ENCODE data around the gene PAN3.
A peak's percentile ranks its signal among the peaks of the same experiment; 100 is the strongest.

PAN3 gene

GRCh38 chr13:28324181-28324789, 185.9 kb downstream of the PAN3 start:
- Histone ChIP-seq H3K9ac (ENCODE audit: low read length) (no peak overlapping the region), H3K27me3 (ENCODE audit: insufficient read depth, low read length) (no peaks in the 10 kb centered on the region), H3K4me3 (ENCODE audit: low read depth, low read length, poor library complexity, severe bottlenecking) (no peak overlapping the region), H2AFZ (ENCODE audit: low read length) (no peak overlapping the region), H3K4me1 (ENCODE audit: insufficient read depth, low read length, severe bottlenecking) (no peaks in the 10 kb centered on the region), H3K27ac (ENCODE audit: low read depth, low read length, poor library complexity, severe bottlenecking) (no peak overlapping the region), H3K79me2 (ENCODE audit: insufficient read depth, low read length) (no peaks in the 10 kb centered on the region), H4K20me1 (ENCODE audit: insufficient read depth, low read length) (no peaks in the 10 kb centered on the region), H3F3A (ENCODE audit: insufficient read depth, low read length) (no peaks in the 10 kb centered on the region), H3K9me2 (ENCODE audit: low read depth, low read length) (no peaks in the 10 kb centered on the region), H3K4me2 (ENCODE audit: low read length) (no peak overlapping the region), H3K9me3 (ENCODE audit: low read length) (no peaks in the 10 kb centered on the region), H3K36me3 (ENCODE audit: insufficient read depth, low read length) (no peaks in the 10 kb centered on the region)
- TF ChIP-seq EZH2 (IDR thresholded peaks at IDR 0.05; ENCODE audit: borderline replicate concordance, low read length) (no peak), CTCF (IDR thresholded peaks at IDR 0.05; ENCODE audit: low read length) (peak; percentile 72)

- no peak for TF ChIP-seq CTCF (IDR thresholded peaks at IDR 0.05; ENCODE audit: low read length)
- TF ChIP-seq EZH2 (IDR thresholded peaks at IDR 0.05; ENCODE audit: borderline replicate concordance, low read length): no peak
- no peak overlapping the region for H3K9ac ChIP-seq (ENCODE audit: low read length)
- H3K27me3 ChIP-seq (ENCODE audit: insufficient read depth, low read length): no peaks in the 10 kb centered on the region
- no peaks in the 10 kb centered on the region for H3K9me3 ChIP-seq (ENCODE audit: low read length)
- no peak overlapping the region for H3K4me3 ChIP-seq (ENCODE audit: low read depth, low read length, poor library complexity, severe bottlenecking)
- no peak overlapping the region for H2AFZ ChIP-seq (ENCODE audit: low read length)
- no peak overlapping the region for H3K27ac ChIP-seq (ENCODE audit: low read depth, low read length, poor library complexity, severe bottlenecking)
- H3K4me1 ChIP-seq (ENCODE audit: insufficient read depth, low read length, severe bottlenecking): no peaks in the 10 kb centered on the region
- no peaks in the 10 kb centered on the region for H3K9me2 ChIP-seq (ENCODE audit: low read depth, low read length)
- H3K36me3 ChIP-seq (ENCODE audit: insufficient read depth, low read length): no peaks in the 10 kb centered on the region
- H3K4me2 ChIP-seq (ENCODE audit: low read length): no peak overlapping the region
- no peaks in the 10 kb centered on the region for H3K79me2 ChIP-seq (ENCODE audit: insufficient read depth, low read length)
- no peaks in the 10 kb centered on the region for H3F3A ChIP-seq (ENCODE audit: insufficient read depth, low read length)
- H4K20me1 ChIP-seq (ENCODE audit: insufficient read depth, low read length): no peaks in the 10 kb centered on the region
These were observed 186.7 kb downstream of the PAN3 start for GRCh38 chr13:28325022-28325421.

DNA sequence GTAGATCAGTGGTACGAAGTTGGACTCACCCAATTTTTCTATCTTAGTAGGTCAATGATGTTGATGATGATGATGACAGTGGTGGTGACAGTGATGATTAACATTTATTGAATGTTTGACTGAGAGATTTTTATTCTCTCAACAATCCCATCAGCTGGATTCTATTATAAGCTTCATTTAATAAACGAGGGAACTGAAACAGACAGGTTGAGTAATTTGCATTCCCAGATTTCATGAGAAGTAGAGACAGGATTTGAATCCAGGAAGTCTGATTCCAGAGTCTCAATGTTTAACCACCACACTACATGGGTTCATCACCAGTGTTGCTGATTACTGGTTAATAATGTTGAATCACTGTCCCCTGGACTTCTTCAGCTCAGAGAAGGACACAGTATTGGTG, 187.7 kb downstream of the PAN3 start:
- no peak overlapping the region for H2AFZ ChIP-seq (ENCODE audit: low read length)
- no peaks in the 10 kb centered on the region for H3K4me1 ChIP-seq (ENCODE audit: insufficient read depth, low read length, severe bottlenecking)
- no peaks in the 10 kb centered on the region for H3K27me3 ChIP-seq (ENCODE audit: insufficient read depth, low read length)
- H3K79me2 ChIP-seq (ENCODE audit: insufficient read depth, low read length): no peaks in the 10 kb centered on the region
- no peak overlapping the region for H3K27ac ChIP-seq (ENCODE audit: low read depth, low read length, poor library complexity, severe bottlenecking)
- H3K4me2 ChIP-seq (ENCODE audit: low read length): no peak overlapping the region
- H3K4me3 ChIP-seq (ENCODE audit: low read depth, low read length, poor library complexity, severe bottlenecking): no peak overlapping the region
- H3F3A ChIP-seq (ENCODE audit: insufficient read depth, low read length): no peaks in the 10 kb centered on the region
- no peaks in the 10 kb centered on the region for H4K20me1 ChIP-seq (ENCODE audit: insufficient read depth, low read length)
- no peaks in the 10 kb centered on the region for H3K36me3 ChIP-seq (ENCODE audit: insufficient read depth, low read length)
- H3K9me2 ChIP-seq (ENCODE audit: low read depth, low read length): no peaks in the 10 kb centered on the region
- TF ChIP-seq CTCF (IDR thresholded peaks at IDR 0.05; ENCODE audit: low read length) (no peak), EZH2 (IDR thresholded peaks at IDR 0.05; ENCODE audit: borderline replicate concordance, low read length) (no peak)
- H3K9me3 ChIP-seq (ENCODE audit: low read length): no peaks in the 10 kb centered on the region
- no peak overlapping the region for H3K9ac ChIP-seq (ENCODE audit: low read length)

Data from OCI-LY1 (cell line).